Tibial nerve (tissue), 4 donors: ENCODE data around the gene ATP1A2. TPM values are rescaled to one million over a fixed set of nuclear protein-coding genes. Genes with fewer than 3 reads are reported as not detected.

ENCODE experiments used
- DNase-seq, 2 donors: peaks; one replicate each; pipeline ENCODE4 v3.0.0-alpha.2; 2019; ENCODE audit warnings: low spot score in 2 of 2
- H3K27ac ChIP-seq, 4 donors: fragments of 200-600 bp; sonication (generic) in 3 of 4; one replicate each; pipeline ENCODE4 v1.5.1; 2017 to 2019; ENCODE audit warnings: mild to moderate bottlenecking in 1 of 4
- H3K27me3 ChIP-seq, 2 donors: fragments of 200-600 bp; sonication (generic) in 1 of 2; one replicate each; pipeline versions ENCODE4 v1.5.1 to v1.6.0; 2017 to 2019
- H3K36me3 ChIP-seq, 3 donors: fragments of 200-600 bp; sonication (generic); one replicate each; pipeline ENCODE4 v1.5.1; 2018 to 2019
- H3K4me1 ChIP-seq, 4 donors: fragments of 200-600 bp; sonication (generic) in 3 of 4; one replicate each; pipeline ENCODE4 v1.5.1; 2017 to 2019
- H3K4me3 ChIP-seq, 4 donors: fragments of 200-600 bp; sonication (generic) in 3 of 4; one replicate each; pipeline ENCODE4 v1.5.1; 2017 to 2019; ENCODE audit warnings: mild to moderate bottlenecking in 1 of 4, moderate library complexity in 1 of 4
- H3K9me3 ChIP-seq, 4 donors: fragments of 200-600 bp; sonication (generic) in 3 of 4; one replicate each; pipeline ENCODE4 v1.5.1; 2017 to 2019
- EP300 ChIP-seq, 2 donors: sonication (generic); formaldehyde crosslinking; IDR thresholded peaks; one replicate each; pipeline ENCODE4 v1.6.1; 2017; ENCODE audit warnings: antibody characterized with exemption in 2 of 2, mild to moderate bottlenecking in 1 of 2
- POLR2A ChIP-seq, 2 donors: fragments of 450-650 bp; IDR thresholded peaks; one replicate each; pipeline ENCODE4 v1.6.1; 2017; ENCODE audit warnings: antibody characterized with exemption in 2 of 2, mild to moderate bottlenecking in 2 of 2, moderate library complexity in 2 of 2
- WGBS, 2 donors: methylation state at CpG; one replicate each; pipeline ENCODE4 v1.1.5; 2018; 5-methylcytosine and 5-hydroxymethylcytosine counted together
- total RNA-seq, 4 donors: library from RNA; depleted of rRNA; stranded (reverse); fragments of >200 nt; gene quantifications; one replicate each; pipeline ENCODE4 v1.1.0, GENCODE V29; 2016
- TF ChIP-seq, protein P1 (sequence below), 5 experiments: fragments of 200-600 bp in 3 of 5; fragments of 450-650 bp in 2 of 5; sonication (generic) in 3 of 5; IDR thresholded peaks; one replicate each; pipeline ENCODE4 v1.5.1; 2016 to 2019; ENCODE audit warnings: antibody characterized with exemption in 5 of 5, mild to moderate bottlenecking in 3 of 5, moderate library complexity in 2 of 5

The ATP1A2 gene
- total RNA-seq, 4 donors from 2014 or later: 173 to 211 (median 201) TPM

DNA sequence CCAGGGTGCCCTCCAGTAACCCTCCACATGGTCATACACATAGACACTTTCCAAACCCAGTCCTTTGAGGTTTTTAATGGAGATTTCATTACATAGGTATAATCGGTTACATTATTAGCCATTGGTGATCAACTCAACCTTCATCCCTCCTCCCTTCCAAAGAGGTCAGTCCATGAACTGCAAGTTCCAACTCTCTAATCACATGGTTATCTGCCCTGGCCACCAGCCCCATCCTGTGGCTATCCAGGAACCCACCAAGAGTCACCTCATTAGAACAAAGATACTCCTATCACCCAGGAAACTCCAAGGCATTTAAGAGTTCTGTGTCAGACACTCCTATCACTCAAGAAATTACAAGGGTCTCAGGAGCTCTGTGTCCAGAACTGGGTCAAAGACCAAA, 48.1 kb downstream of the ATP1A2 start:
- no peaks in the 10 kb centered on the region for H3K36me3 ChIP-seq
- H3K4me3 ChIP-seq: no peak overlapping the region
- no peaks in the 10 kb centered on the region for H3K27me3 ChIP-seq
- no peaks in the 10 kb centered on the region for H3K9me3 ChIP-seq
- peaks cover 0 to 9% (median 0%) of the 10 kb centered on the region in 4 donors for H3K4me1 ChIP-seq
- 96 to 100% methylated on average over 1 of the region's 1 CpG for WGBS, 2 donors
- no peak overlapping the region for H3K27ac ChIP-seq
- DNase-seq: no peak
- no peak for TF ChIP-seq EP300 (IDR thresholded peaks at IDR 0.05)
- TF ChIP-seq, protein P1, sequence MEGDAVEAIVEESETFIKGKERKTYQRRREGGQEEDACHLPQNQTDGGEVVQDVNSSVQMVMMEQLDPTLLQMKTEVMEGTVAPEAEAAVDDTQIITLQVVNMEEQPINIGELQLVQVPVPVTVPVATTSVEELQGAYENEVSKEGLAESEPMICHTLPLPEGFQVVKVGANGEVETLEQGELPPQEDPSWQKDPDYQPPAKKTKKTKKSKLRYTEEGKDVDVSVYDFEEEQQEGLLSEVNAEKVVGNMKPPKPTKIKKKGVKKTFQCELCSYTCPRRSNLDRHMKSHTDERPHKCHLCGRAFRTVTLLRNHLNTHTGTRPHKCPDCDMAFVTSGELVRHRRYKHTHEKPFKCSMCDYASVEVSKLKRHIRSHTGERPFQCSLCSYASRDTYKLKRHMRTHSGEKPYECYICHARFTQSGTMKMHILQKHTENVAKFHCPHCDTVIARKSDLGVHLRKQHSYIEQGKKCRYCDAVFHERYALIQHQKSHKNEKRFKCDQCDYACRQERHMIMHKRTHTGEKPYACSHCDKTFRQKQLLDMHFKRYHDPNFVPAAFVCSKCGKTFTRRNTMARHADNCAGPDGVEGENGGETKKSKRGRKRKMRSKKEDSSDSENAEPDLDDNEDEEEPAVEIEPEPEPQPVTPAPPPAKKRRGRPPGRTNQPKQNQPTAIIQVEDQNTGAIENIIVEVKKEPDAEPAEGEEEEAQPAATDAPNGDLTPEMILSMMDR (IDR thresholded peaks at IDR 0.05): no peak
- no peak for TF ChIP-seq POLR2A (IDR thresholded peaks at IDR 0.05)

DNA sequence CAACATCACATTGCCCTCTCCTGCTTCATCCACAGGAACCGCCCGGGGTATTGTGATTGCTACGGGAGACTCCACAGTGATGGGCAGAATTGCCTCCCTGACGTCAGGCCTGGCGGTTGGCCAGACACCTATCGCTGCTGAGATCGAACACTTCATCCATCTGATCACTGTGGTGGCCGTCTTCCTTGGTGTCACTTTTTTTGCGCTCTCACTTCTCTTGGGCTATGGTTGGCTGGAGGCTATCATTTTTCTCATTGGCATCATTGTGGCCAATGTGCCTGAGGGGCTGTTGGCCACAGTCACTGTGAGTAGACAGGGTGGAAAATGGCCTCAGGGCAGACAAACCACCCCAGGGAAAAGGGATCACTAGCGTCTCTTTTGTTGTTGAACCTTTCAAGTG, 48.6 kb downstream of the ATP1A2 start:
- 89 to 91% methylated on average over 10 of the region's 10 CpGs for WGBS, 2 donors
- TF ChIP-seq, protein P1 (IDR thresholded peaks at IDR 0.05): no peak
- TF ChIP-seq POLR2A (IDR thresholded peaks at IDR 0.05): no peak
- TF ChIP-seq EP300 (IDR thresholded peaks at IDR 0.05): no peak
- Histone ChIP-seq H3K27ac (no peak overlapping the region), H3K4me1 (peaks cover 0 to 9% (median 0%) of the 10 kb centered on the region in 4 donors), H3K36me3 (no peaks in the 10 kb centered on the region), H3K9me3 (no peaks in the 10 kb centered on the region), H3K4me3 (no peak overlapping the region), H3K27me3 (no peaks in the 10 kb centered on the region)
- no peak for DNase-seq

DNA sequence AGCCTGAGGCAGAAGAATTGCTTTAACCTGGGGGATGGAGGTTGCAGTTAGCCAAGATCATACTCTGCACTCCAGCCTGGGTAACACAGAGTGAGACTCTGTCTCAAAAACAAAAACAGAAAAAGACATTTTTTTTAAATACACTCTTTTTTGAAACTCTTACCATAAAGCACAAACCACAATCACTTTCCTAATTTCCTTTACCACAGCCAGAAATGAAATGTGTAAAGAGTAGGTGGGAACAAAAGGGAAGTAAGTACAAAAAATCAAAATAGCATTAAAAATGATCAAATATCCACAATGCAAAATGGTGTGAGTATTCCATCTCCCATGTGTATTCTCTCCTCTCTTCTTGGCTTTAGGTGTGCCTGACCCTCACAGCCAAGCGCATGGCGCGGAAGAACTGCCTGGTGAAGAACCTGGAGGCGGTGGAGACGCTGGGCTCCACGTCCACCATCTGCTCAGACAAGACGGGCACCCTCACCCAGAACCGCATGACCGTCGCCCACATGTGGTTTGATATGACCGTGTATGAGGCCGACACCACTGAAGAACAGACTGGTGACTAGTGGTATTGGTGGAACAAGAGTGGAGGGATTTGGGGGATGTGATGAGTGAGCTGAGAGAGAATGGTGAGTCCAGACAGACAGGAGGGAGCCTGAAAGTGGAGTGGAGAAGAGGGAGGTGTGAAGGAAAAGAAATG, 50.8 kb downstream of the ATP1A2 start:
- WGBS, 2 donors: 81 to 88% methylated on average over 12 of the region's 12 CpGs
- H3K9me3 ChIP-seq: no peaks in the 10 kb centered on the region
- DNase-seq: no peak
- H3K27me3 ChIP-seq: no peaks in the 10 kb centered on the region
- H3K36me3 ChIP-seq: no peaks in the 10 kb centered on the region
- no peak overlapping the region for H3K4me3 ChIP-seq
- no peak overlapping the region for H3K27ac ChIP-seq
- H3K4me1 ChIP-seq: peaks cover 0 to 15% (median 0%) of the 10 kb centered on the region in 4 donors
- TF ChIP-seq, protein P1 (IDR thresholded peaks at IDR 0.05): no peak
- TF ChIP-seq POLR2A (IDR thresholded peaks at IDR 0.05) (no peak), EP300 (IDR thresholded peaks at IDR 0.05) (no peak)

DNA sequence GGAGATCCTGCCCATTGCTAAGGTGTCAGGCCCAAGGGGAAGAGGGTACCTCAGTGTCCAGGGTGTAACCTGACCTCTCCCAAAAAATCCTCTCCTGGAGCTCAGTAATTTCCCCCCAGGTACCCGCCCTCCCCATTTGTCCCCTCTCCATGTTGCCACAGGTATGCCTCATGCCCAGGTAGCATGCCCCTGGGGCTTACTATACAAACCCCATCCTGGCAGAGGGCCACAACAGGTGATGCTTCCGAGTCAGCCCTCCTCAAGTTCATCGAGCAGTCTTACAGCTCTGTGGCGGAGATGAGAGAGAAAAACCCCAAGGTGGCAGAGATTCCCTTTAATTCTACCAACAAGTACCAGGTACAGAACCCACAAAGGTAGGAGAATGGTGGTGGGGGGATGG, 51.5 kb downstream of the ATP1A2 start:
- no peak for DNase-seq
- Histone ChIP-seq H3K27ac (no peak overlapping the region), H3K4me1 (peaks cover 0 to 12% (median 0%) of the 10 kb centered on the region in 4 donors), H3K4me3 (no peak overlapping the region), H3K27me3 (no peaks in the 10 kb centered on the region), H3K9me3 (no peaks in the 10 kb centered on the region), H3K36me3 (no peaks in the 10 kb centered on the region)
- TF ChIP-seq, protein P1 (IDR thresholded peaks at IDR 0.05): no peak
- TF ChIP-seq POLR2A (IDR thresholded peaks at IDR 0.05): no peak
- TF ChIP-seq EP300 (IDR thresholded peaks at IDR 0.05): no peak
- 95 to 100% methylated on average over 4 of the region's 4 CpGs for WGBS, 2 donors

DNA sequence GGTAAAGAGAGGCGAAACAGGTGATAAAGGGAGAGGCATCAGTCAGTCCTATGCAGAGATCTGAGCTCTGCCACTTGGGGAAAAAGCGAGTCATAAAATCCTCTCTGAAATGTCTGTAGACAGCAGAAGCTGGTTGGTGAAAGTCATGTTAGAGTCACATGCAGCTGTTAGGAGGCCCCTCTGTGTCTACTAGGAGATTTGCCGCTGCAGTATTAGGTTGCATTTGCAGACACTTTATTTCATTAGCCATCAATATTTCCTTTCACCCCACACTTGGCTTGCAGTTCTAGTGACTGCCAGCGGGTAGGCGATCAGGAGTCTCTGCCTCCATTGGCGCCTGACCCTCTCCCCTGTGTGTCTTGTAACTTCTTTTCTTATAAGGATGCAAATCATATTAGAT, 52.0 kb downstream of the ATP1A2 start:
- no peak overlapping the region for H3K4me3 ChIP-seq
- TF ChIP-seq, protein P1 (IDR thresholded peaks at IDR 0.05): no peak
- no peak for TF ChIP-seq POLR2A (IDR thresholded peaks at IDR 0.05)
- no peak for TF ChIP-seq EP300 (IDR thresholded peaks at IDR 0.05)
- no peaks in the 10 kb centered on the region for H3K9me3 ChIP-seq
- H3K4me1 ChIP-seq: peaks cover 0 to 6% (median 0%) of the 10 kb centered on the region in 4 donors
- H3K27me3 ChIP-seq: no peaks in the 10 kb centered on the region
- no peak overlapping the region for H3K27ac ChIP-seq
- no peaks in the 10 kb centered on the region for H3K36me3 ChIP-seq
- no peak for DNase-seq
- 90 to 95% methylated on average over 6 of the region's 6 CpGs for WGBS, 2 donors
